ENCODE data around the gene CYS1. TPM values are rescaled to one million over a fixed set of nuclear protein-coding genes. Genes with fewer than 3 reads are reported as not detected.

The CYS1 gene
- total and polyA plus RNA-seq, 2 donors (not counting 3 experiments of a cell fraction or from before 2014, with no cell fraction given) = not detected

- CTCF ChIA-PET = interaction anchor here (1.1 to 16.1 kb wide), 7 partner anchors 9 to 256 kb away, joined by 3 to 151 read pairs (median 6); no protein-coding TSS in a partner anchor
- no peaks in the 10 kb centered on the region for H3K9me1 ChIP-seq (replicated peaks; ENCODE audit: control insufficient read depth, extremely low read depth, insufficient read depth, low read length)
Observed at GRCh38 chr2:10026940-10027569, 53.2 kb downstream of the CYS1 start.

More at GRCh38 chr2:10026940-10027569, 53.2 kb downstream of the CYS1 start:
- intact Hi-C loops (cut with micrococcal nuclease) = loop anchor here (5.0 kb wide), 1 partner anchor 215 kb away; no protein-coding TSS in a partner anchor
- H3K79me2 ChIP-seq (ENCODE audit: control insufficient read depth, insufficient read depth, low read length) = no peaks in the 10 kb centered on the region
- no peaks in the 10 kb centered on the region for H4K20me1 ChIP-seq (replicated peaks; ENCODE audit: control insufficient read depth, extremely low read depth, insufficient read depth, low read length)
- TF ChIP-seq GATA2 (IDR thresholded peaks at IDR 0.05; ENCODE audit: insufficient read depth, insufficient read length, low read depth, low read length) = no peak
- no peak for TF ChIP-seq EZH2 (IDR thresholded peaks at IDR 0.05; ENCODE audit: borderline replicate concordance, low read depth, low read length, severe bottlenecking)
- no peak for TF ChIP-seq MYC (IDR thresholded peaks at IDR 0.05; ENCODE audit: low read depth, low read length)
- TF ChIP-seq POLR2AphosphoS5 (IDR thresholded peaks at IDR 0.05; ENCODE audit: insufficient read depth, low read depth, low read length) = no peak
- TF ChIP-seq CTCF (IDR thresholded peaks at IDR 0.05; ENCODE audit: extremely low read depth in 1 of 2, insufficient read depth in 1 of 2, low read depth in 1 of 2, low read length in 2 of 2) = no peak
- no peak for TF ChIP-seq JUN (IDR thresholded peaks at IDR 0.05; ENCODE audit: borderline replicate concordance, insufficient read depth, insufficient read length, low read depth)
- TF ChIP-seq POLR2A (IDR thresholded peaks at IDR 0.05; ENCODE audit: low read depth, low read length) = no peak
- no peak for TF ChIP-seq FOS (IDR thresholded peaks at IDR 0.05; ENCODE audit: borderline replicate concordance, insufficient read depth, low read length)
- TF ChIP-seq MAX (IDR thresholded peaks at IDR 0.05; ENCODE audit: insufficient read depth, insufficient read length) = no peak
- no TSS peak for BruUV-seq (replicated peaks)
- H3K4me1 ChIP-seq (ENCODE audit: control insufficient read depth, extremely low read depth, insufficient read depth, low read length) = peaks cover 7% of the 10 kb centered on the region
- no peak overlapping the region for H3K4me3 ChIP-seq (replicated peaks in 1 of 3; ENCODE audit: insufficient read depth in 1 of 3, low read depth in 1 of 3, low read length in 3 of 3)
- POLR2A ChIA-PET = no interaction called here
- DNase-seq (ENCODE audit: low read depth, low spot score) (no peak), FAIRE-seq (no peak)
- no peak overlapping the region for H2AFZ ChIP-seq (ENCODE audit: low read depth, low read length)
- no peaks in the 10 kb centered on the region for H3K27me3 ChIP-seq (ENCODE audit: control insufficient read depth in 2 of 2, insufficient read depth in 2 of 2, low read length in 2 of 2)
- dilution Hi-C loops (cut with MboI; ENCODE audit: extremely low pct_ligation_motif_present, low sequenced_read_pairs) = no loop called here
- no peaks in the 10 kb centered on the region for H3K36me3 ChIP-seq (ENCODE audit: control insufficient read depth in 2 of 2, extremely low read depth in 1 of 2, insufficient read depth in 2 of 2, low read length in 2 of 2)
- no peak overlapping the region for H3K4me2 ChIP-seq (ENCODE audit: insufficient read depth, low read length)
- H3K9ac ChIP-seq (replicated peaks; ENCODE audit: extremely low read depth, insufficient read depth, low read length) = no peak overlapping the region
- H3K9me3 ChIP-seq (replicated peaks; ENCODE audit: control insufficient read depth, insufficient read depth, low read length) = no peaks in the 10 kb centered on the region
- no peak overlapping the region for H3K27ac ChIP-seq (ENCODE audit: insufficient read depth, low read depth, low read length)

All from endothelial cell of umbilical vein (primary cell).